Raji (cell line): ENCODE measurements around the gene GAREM1.

Experiments
- POLR2A ChIP-seq: IDR thresholded peaks from 2 replicates; pipeline ENCODE4 v1.6.1; 2011; ENCODE audit warnings: low read depth, low read length, control low read depth; ENCODE audit not compliant: insufficient read depth

The GAREM1 gene

GRCh38 chr18:32468147-32468845 lies 2.4 kb downstream of the GAREM1 start:
- TF ChIP-seq POLR2A: no peak

GRCh38 chr18:32461709-32462272 lies 8.9 kb downstream of the GAREM1 start:
- TF ChIP-seq POLR2A: no peak

- no peak for TF ChIP-seq POLR2A
Measured at GRCh38 chr18:32460171-32460731, 10.4 kb downstream of the GAREM1 start.

GRCh38 chr18:32459361-32460101 lies 11.2 kb downstream of the GAREM1 start:
- TF ChIP-seq POLR2A: no peak

GRCh38 chr18:32455361-32455760 lies 15.3 kb downstream of the GAREM1 start:
- no peak for TF ChIP-seq POLR2A

- TF ChIP-seq POLR2A: no peak
Measured at GRCh38 chr18:32454593-32454992, 16.1 kb downstream of the GAREM1 start.

- no peak for TF ChIP-seq POLR2A
Measured at GRCh38 chr18:32450874-32451273, 19.8 kb downstream of the GAREM1 start.

GRCh38 chr18:32450026-32450691 lies 20.5 kb downstream of the GAREM1 start:
- no peak for TF ChIP-seq POLR2A

- TF ChIP-seq POLR2A: no peak
Measured at GRCh38 chr18:32446780-32447179, 23.9 kb downstream of the GAREM1 start.

GRCh38 chr18:32445846-32446245 lies 24.8 kb downstream of the GAREM1 start:
- TF ChIP-seq POLR2A: no peak

GRCh38 chr18:32443706-32444215 lies 26.9 kb downstream of the GAREM1 start:
- TF ChIP-seq POLR2A: no peak

GRCh38 chr18:32443033-32443705 lies 27.5 kb downstream of the GAREM1 start:
- TF ChIP-seq POLR2A: no peak

GRCh38 chr18:32442575-32442974 lies 28.1 kb downstream of the GAREM1 start:
- no peak for TF ChIP-seq POLR2A

- no peak for TF ChIP-seq POLR2A
Measured at GRCh38 chr18:32441533-32441932, 29.1 kb downstream of the GAREM1 start.

GRCh38 chr18:32440518-32440917 lies 30.2 kb downstream of the GAREM1 start:
- no peak for TF ChIP-seq POLR2A
